GM12874 (cell line): Measurements from ENCODE around the gene NDC80.

Source experiments
- CTCF ChIP-seq: IDR thresholded peaks from 2 replicates; pipeline ENCODE4 v1.5.1; 2011; ENCODE audit warnings: low read depth, mild to moderate bottlenecking, control low read depth, low read length, moderate library complexity; ENCODE audit not compliant: insufficient read depth

The NDC80 gene

GRCh38 chr18:2545155-2545554, 26.2 kb upstream of the NDC80 start:
- no peak for TF ChIP-seq CTCF

- TF ChIP-seq CTCF = no peak
Observed at GRCh38 chr18:2547477-2548087, 23.8 kb upstream of the NDC80 start.

GRCh38 chr18:2549462-2549861, 21.9 kb upstream of the NDC80 start:
- TF ChIP-seq CTCF = no peak

GRCh38 chr18:2551425-2551824, 19.9 kb upstream of the NDC80 start:
- no peak for TF ChIP-seq CTCF

- TF ChIP-seq CTCF = no peak
Observed at GRCh38 chr18:2554696-2555095, 16.7 kb upstream of the NDC80 start.

- TF ChIP-seq CTCF = no peak
Observed at GRCh38 chr18:2555895-2556294, 15.5 kb upstream of the NDC80 start.

GRCh38 chr18:2557536-2557935, 13.8 kb upstream of the NDC80 start:
- no peak for TF ChIP-seq CTCF
